ENCODE measurements around the gene CFAP20DC.

Gene CFAP20DC

GRCh38 chr3:58766587-58767282 is 283.1 kb downstream of the CFAP20DC start:
- no peak for TF ChIP-seq CTCF (conservative IDR thresholded peaks at IDR 0.05; ENCODE audit: low read depth)
- no peak overlapping the region for H3K27ac ChIP-seq
- DNase-seq (ENCODE audit: low spot score) = no peak
- ChIA-PET POLR2A (ENCODE audit: low non-redundant PET) (no interaction called here), CTCF (no interaction called here)

- ChIA-PET CTCF (no interaction called here), POLR2A (ENCODE audit: low non-redundant PET) (no interaction called here)
- H3K27ac ChIP-seq = no peak overlapping the region
- TF ChIP-seq CTCF (conservative IDR thresholded peaks at IDR 0.05; ENCODE audit: low read depth) = no peak
- DNase-seq (ENCODE audit: low spot score) = no peak
Measured at GRCh38 chr3:58755150-58755549, 294.7 kb downstream of the CFAP20DC start.

GRCh38 chr3:58754074-58754473 is 295.8 kb downstream of the CFAP20DC start:
- no peak overlapping the region for H3K27ac ChIP-seq
- CTCF ChIA-PET = no interaction called here
- DNase-seq (ENCODE audit: low spot score) = no peak
- no peak for TF ChIP-seq CTCF (conservative IDR thresholded peaks at IDR 0.05; ENCODE audit: low read depth)
- POLR2A ChIA-PET (ENCODE audit: low non-redundant PET) = no interaction called here

- no peak for DNase-seq (ENCODE audit: low spot score)
- ChIA-PET CTCF (no interaction called here), POLR2A (ENCODE audit: low non-redundant PET) (no interaction called here)
- no peak for TF ChIP-seq CTCF (conservative IDR thresholded peaks at IDR 0.05; ENCODE audit: low read depth)
- no peak overlapping the region for H3K27ac ChIP-seq
Measured at GRCh38 chr3:58751882-58752567, 297.8 kb downstream of the CFAP20DC start.

- no peak for TF ChIP-seq CTCF (conservative IDR thresholded peaks at IDR 0.05; ENCODE audit: low read depth)
- H3K27ac ChIP-seq = no peak overlapping the region
- ChIA-PET CTCF (no interaction called here), POLR2A (ENCODE audit: low non-redundant PET) (no interaction called here)
- no peak for DNase-seq (ENCODE audit: low spot score)
Measured at GRCh38 chr3:58751235-58751634, 298.6 kb downstream of the CFAP20DC start.

GRCh38 chr3:58749948-58750347 is 299.9 kb downstream of the CFAP20DC start:
- DNase-seq (ENCODE audit: low spot score) = no peak
- H3K27ac ChIP-seq = no peak overlapping the region
- TF ChIP-seq CTCF (conservative IDR thresholded peaks at IDR 0.05; ENCODE audit: low read depth) = no peak
- POLR2A ChIA-PET (ENCODE audit: low non-redundant PET) = no interaction called here
- CTCF ChIA-PET = no interaction called here

Measured in RWPE1 (cell line).